Mononuclear cell (primary cell): Measurements from ENCODE around the gene ERBB2. TPM values are rescaled to one million over a fixed set of nuclear protein-coding genes. Genes with fewer than 3 reads are reported as not detected.

Experiments used
- H3K27me3 ChIP-seq: 2 replicates; pipeline ENCODE4 v1.6.0; 2011; ENCODE audit warnings: low read length, control low read depth; ENCODE audit not compliant: insufficient read depth
- H3K4me1 ChIP-seq: 2 replicates; pipeline ENCODE4 v1.5.1; 2011; ENCODE audit warnings: mild to moderate bottlenecking, low read length, control low read depth; ENCODE audit not compliant: insufficient read depth
- H3K4me3 ChIP-seq: 2 replicates; pipeline ENCODE4 v1.5.1; 2011; ENCODE audit warnings: mild to moderate bottlenecking, low read length, moderate library complexity
- H3K9me3 ChIP-seq: 2 replicates; pipeline ENCODE4 v1.5.1; 2011; ENCODE audit warnings: low read depth, mild to moderate bottlenecking, control low read depth, low read length
- total RNA-seq: library from RNA; depleted of rRNA; stranded (reverse); fragments of >200 nt; gene quantifications from one replicate; pipeline ENCODE4 v1.2.3, GENCODE V29; 2012

The ERBB2 gene
- 10.2 TPM for total RNA-seq

- Histone ChIP-seq H3K27me3 (peaks cover 32% of the 10 kb centered on the region), H3K9me3 (no peaks in the 10 kb centered on the region), H3K4me3 (no peak within 1 kb of the TSS), H3K4me1 (peaks cover 3% of the 10 kb centered on the region)
Observed at GRCh38 chr17:39699818-39700147, at the start of gene ERBB2. ERBB2 (plus strand) TSS chr17:39700064; CDS start chr17:39700239, 175 bp downstream.

DNA sequence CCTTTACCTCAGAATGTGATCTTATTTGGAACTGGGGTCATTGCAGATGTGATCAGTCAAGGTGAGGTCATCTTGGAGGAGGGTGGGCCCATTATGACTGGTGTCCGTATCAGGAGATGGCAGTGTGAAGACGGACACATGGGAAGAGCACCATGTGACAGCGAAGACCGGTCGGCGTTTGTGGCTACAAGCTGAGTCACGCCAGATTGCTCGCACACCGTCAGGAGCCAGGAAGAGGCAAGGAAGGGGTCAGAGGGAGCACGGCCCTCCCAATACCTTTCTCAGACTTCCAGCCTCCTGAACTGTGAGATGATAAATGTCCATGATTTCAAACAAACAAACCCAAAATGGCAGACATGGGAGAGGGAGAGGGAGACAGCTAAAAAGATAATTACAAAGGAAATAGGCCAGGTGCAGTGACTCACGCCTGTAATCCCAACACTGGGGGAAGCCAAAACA, 49.7 kb upstream of the ERBB2 start:
- no peaks in the 10 kb centered on the region for H3K9me3 ChIP-seq
- H3K4me1 ChIP-seq = peaks cover 6% of the 10 kb centered on the region
- H3K27me3 ChIP-seq = no peaks in the 10 kb centered on the region
- H3K4me3 ChIP-seq = no peak overlapping the region

DNA sequence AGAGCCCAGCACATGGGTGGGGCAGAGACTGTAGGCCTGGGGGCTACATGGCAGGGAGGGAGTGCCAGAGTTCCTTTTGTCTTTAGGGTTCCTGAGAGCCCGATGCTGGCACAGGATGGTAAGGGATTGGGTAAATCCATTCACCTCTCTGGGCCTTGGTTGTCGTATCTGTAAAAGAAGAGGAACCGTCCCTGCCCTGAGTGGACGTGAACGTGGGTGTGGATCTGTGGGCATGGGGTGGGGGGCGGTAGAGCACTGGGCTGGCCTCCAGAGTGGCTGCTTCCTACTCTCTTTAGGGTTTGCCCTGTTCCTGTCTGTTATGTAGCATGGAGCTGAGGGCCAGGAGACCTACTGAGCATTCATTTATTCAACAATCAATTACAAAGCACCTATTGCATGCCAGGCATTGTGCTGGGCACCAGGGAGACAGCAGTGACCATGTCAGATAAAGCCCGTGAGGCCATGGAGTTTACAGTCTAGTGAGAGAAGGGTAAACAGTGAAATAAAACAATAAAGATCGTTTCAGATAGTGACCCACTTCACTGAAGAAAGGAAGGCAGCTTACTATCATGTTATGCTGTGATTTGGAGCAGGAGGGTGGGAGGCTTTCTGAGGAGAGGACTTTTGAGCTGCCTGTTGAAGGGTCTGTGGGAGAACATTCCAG, 47.8 kb upstream of the ERBB2 start:
- Histone ChIP-seq H3K27me3 (no peaks in the 10 kb centered on the region), H3K9me3 (no peaks in the 10 kb centered on the region), H3K4me1 (peaks cover 6% of the 10 kb centered on the region), H3K4me3 (no peak overlapping the region)

DNA sequence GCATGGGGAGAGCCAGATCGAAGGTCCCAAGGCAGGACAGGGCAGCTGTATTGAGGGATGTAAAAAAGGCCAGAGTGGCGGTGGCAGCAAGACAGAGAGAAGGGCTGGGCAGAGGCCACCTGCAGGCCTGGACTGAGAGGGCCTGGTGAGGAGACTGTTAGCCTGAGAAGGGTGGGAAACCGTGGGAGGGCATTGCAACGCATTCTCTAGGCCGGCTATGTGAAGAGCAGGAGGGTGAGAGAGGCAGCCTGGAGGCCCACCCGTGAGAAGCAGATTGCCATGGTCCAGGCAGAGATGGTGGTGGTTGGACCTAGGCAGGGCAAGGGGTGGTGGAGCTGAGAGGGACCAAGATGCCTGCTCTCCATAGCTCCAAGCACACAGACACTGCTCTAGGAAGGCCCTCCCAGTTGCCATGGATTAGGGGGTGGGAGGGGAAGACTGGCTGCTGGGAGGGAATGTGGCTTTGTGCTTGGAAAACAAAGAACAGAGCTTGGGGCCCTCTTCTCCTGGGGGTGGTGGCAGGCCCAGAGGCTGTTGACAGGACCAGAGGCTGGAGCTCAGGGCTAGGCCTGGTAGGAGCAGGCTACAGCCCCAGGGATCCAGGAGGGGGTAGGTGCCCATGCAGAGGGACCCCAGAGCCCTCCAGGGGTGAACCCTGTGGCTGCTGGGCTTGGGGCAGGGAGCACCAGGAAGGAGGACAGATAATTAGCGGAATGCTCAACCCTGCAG, 47.1 kb upstream of the ERBB2 start:
- Histone ChIP-seq H3K27me3 (no peaks in the 10 kb centered on the region), H3K4me1 (peaks cover 6% of the 10 kb centered on the region), H3K4me3 (no peak overlapping the region), H3K9me3 (no peaks in the 10 kb centered on the region)

GRCh38 chr17:39653316-39653661, 46.6 kb upstream of the ERBB2 start:
- Histone ChIP-seq H3K4me1 (peaks cover 7% of the 10 kb centered on the region), H3K9me3 (no peaks in the 10 kb centered on the region), H3K27me3 (no peaks in the 10 kb centered on the region), H3K4me3 (no peak overlapping the region)

GRCh38 chr17:39653662-39654331, 46.1 kb upstream of the ERBB2 start:
- no peaks in the 10 kb centered on the region for H3K9me3 ChIP-seq
- peaks cover 12% of the 10 kb centered on the region for H3K4me1 ChIP-seq
- no peak overlapping the region for H3K4me3 ChIP-seq
- H3K27me3 ChIP-seq = no peaks in the 10 kb centered on the region

- H3K4me1 ChIP-seq = peaks cover 24% of the 10 kb centered on the region
- H3K4me3 ChIP-seq = no peak overlapping the region
- no peaks in the 10 kb centered on the region for H3K9me3 ChIP-seq
- H3K27me3 ChIP-seq = no peaks in the 10 kb centered on the region
Observed at GRCh38 chr17:39655105-39655504, 44.8 kb upstream of the ERBB2 start.

- H3K27me3 ChIP-seq = no peaks in the 10 kb centered on the region
- no peak overlapping the region for H3K4me3 ChIP-seq
- H3K9me3 ChIP-seq = no peaks in the 10 kb centered on the region
- H3K4me1 ChIP-seq = peaks cover 27% of the 10 kb centered on the region
Observed at GRCh38 chr17:39658346-39658745, 41.5 kb upstream of the ERBB2 start.

DNA sequence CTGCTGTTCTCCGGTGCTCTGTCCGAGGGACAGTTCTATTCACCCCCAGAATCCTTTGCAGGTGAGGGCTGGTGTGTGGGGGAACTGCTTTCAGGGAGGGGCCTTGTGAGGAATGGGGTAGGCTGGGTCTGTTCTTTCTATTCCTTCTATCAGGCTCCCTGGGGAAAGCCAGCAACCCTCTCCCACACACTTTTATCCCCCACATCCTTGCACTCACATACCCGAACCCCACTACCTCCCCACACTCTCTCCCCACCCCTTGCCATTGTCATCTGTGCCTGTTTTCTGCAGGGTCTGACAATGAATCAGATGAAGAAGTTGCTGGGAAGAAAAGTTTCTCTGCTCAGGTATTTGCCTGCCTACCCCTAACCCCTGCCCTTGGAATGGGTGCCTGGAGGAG, 41.1 kb upstream of the ERBB2 start:
- Histone ChIP-seq H3K9me3 (no peaks in the 10 kb centered on the region), H3K4me3 (no peak overlapping the region), H3K27me3 (no peaks in the 10 kb centered on the region), H3K4me1 (peaks cover 24% of the 10 kb centered on the region)

DNA sequence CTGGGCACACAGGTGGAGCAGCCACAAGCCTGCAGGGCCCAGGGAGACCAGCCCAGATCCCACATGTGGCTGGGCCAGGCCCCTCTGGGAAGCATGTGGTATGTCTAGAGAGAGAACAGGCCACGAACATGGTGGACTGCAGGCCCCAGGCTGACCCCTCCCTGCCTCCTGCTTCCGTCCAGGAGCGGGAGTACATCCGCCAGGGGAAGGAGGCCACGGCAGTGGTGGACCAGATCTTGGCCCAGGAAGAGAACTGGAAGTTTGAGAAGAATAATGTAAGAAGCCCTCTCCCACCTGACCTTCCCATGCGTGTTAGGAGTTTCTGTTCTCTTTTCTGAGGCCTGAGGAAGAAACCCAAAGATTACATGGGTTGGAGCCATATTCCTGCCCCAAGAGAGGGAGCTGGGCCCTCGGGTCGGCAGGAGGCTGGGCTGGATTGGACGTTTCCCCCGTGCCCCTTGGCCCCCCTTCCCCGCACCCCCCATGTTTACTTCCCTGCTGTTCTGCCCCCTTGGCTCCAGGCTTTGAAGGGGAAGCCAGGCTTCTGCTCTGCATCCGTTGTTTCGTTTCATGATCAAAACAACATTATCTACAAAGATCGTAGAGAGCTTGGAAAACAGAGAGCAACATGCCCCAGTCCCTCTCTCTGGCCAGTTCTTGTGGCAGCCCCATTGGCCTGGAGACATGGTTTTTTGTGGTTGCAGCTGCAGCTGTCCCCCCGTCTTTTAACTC, 40.4 kb upstream of the ERBB2 start:
- Histone ChIP-seq H3K4me3 (no peak overlapping the region), H3K27me3 (no peaks in the 10 kb centered on the region), H3K4me1 (peaks cover 21% of the 10 kb centered on the region), H3K9me3 (no peaks in the 10 kb centered on the region)

- Histone ChIP-seq H3K9me3 (no peaks in the 10 kb centered on the region), H3K4me1 (peaks cover 21% of the 10 kb centered on the region), H3K4me3 (no peak overlapping the region), H3K27me3 (no peaks in the 10 kb centered on the region)
Observed at GRCh38 chr17:39660011-39660360, 39.9 kb upstream of the ERBB2 start.

GRCh38 chr17:39660397-39661385, 39.2 kb upstream of the ERBB2 start:
- Histone ChIP-seq H3K27me3 (no peaks in the 10 kb centered on the region), H3K4me1 (peaks cover 21% of the 10 kb centered on the region), H3K9me3 (no peaks in the 10 kb centered on the region), H3K4me3 (no peak overlapping the region)

DNA sequence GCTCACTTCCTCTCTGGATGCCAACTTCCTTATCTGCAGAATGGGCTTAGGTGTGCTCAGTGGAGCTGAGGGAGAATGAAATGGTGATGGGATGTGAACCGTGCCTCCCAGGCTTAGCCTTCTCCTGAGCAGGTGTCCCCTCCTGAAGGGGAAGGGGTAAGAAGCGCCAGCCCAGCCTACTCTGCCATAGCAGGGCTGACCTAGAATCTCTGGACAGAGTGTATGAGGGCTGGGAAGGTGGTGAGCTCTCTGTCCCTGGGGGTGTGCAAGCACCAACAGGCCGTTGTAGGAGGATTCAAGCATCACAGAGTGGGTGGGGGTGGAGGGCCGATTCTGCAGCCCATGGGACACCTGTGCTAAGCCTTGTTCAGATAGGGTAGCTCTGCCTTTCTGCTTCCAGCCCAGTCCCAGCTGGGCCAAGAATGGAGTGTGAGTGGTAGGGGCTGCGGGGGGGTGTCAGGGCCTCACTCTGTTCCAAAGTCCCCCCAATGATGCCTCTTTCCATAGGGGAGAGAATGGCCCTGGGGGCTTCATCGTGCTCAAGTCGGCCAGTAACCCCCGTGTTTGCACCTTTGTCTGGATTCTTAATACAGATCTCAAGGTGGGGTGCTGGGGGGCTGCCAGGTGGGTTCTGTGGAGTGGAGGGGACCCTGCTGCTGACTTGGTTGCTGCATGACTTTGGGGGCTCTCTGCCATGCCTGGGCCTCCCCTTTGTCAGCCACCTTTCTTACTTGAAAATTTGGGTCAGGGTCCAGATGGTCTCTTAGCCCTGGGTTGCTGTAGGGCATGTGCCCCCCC, 37.9 kb upstream of the ERBB2 start:
- H3K4me3 ChIP-seq = no peak overlapping the region

More for the DNA sequence above, 37.9 kb upstream of the ERBB2 start:
- peaks cover 7% of the 10 kb centered on the region for H3K27me3 ChIP-seq
- H3K9me3 ChIP-seq = no peaks in the 10 kb centered on the region
- H3K4me1 ChIP-seq = peaks cover 23% of the 10 kb centered on the region
